Testis (tissue), 3 donors: Measurements from ENCODE around the gene RPTOR. TPM values are rescaled to one million over a fixed set of nuclear protein-coding genes. Genes with fewer than 3 reads are reported as not detected.

Experiments used
- DNase-seq: peaks from one replicate; pipeline ENCODE4 v3.0.0-alpha.2; 2019
- H3K27ac ChIP-seq, 2 donors: fragments of 200-600 bp; sonication (generic); one replicate each; pipeline ENCODE4 v1.5.1; 2019
- H3K27me3 ChIP-seq: fragments of 200-600 bp; sonication (generic); one replicate; pipeline ENCODE4 v1.5.1; 2019
- H3K36me3 ChIP-seq: fragments of 200-600 bp; sonication (generic); one replicate; pipeline ENCODE4 v1.5.1; 2017; ENCODE audit warnings: low read depth; ENCODE audit errors: missing control alignments
- H3K4me1 ChIP-seq: fragments of 200-600 bp; sonication (generic); one replicate; pipeline ENCODE4 v1.5.1; 2019
- H3K4me3 ChIP-seq, 2 donors: fragments of 200-600 bp; sonication (generic); one replicate each; pipeline ENCODE4 v1.5.1; 2017 to 2019
- H3K9me3 ChIP-seq: fragments of 200-600 bp; sonication (generic); one replicate; pipeline ENCODE4 v1.5.1; 2017
- POLR2A ChIP-seq: fragments of 450-650 bp; IDR thresholded peaks from one replicate; pipeline ENCODE4 v1.6.1; 2017; ENCODE audit warnings: antibody characterized with exemption, mild to moderate bottlenecking, moderate library complexity
- WGBS, 2 donors: methylation state at CpG; one replicate each; pipeline ENCODE4 v1.1.5; 2018; 5-methylcytosine and 5-hydroxymethylcytosine counted together
- intact Hi-C: fragments of 100-400 bp; cut with DNase I; formaldehyde crosslinking; loops from one replicate; pipeline ENCODE4 v1.15.1; 2023; ENCODE audit warnings: low total_unique reads
- polyA plus RNA-seq: library from polyadenylated mRNA; stranded (reverse); fragments of 350-450 nt; fragmentation: Illumina TruSeq; extraction: RNeasy Lipid Tissue Mini Kit (QIAGEN cat#74804); gene quantifications from one replicate; pipeline ENCODE4 v1.2.3, GENCODE V29; 2014; ENCODE audit warnings: low read depth, low replicate concordance; ENCODE audit not compliant: insufficient read depth
- total RNA-seq, 2 donors: library from RNA; depleted of rRNA; stranded (reverse); fragments of >200 nt; gene quantifications; one replicate each; pipeline ENCODE4 v1.2.3, GENCODE V29; 2016
- TF ChIP-seq, protein P1 (sequence below), 3 experiments: fragments of 450-650 bp in 2 of 3; fragments of 200-600 bp in 1 of 3; sonication (generic) in 1 of 3; IDR thresholded peaks; one replicate each; pipeline ENCODE4 v1.5.1; 2016 to 2019; ENCODE audit warnings: antibody characterized with exemption in 3 of 3, mild to moderate bottlenecking in 2 of 3, moderate library complexity in 1 of 3

The RPTOR gene
- total and polyA plus RNA-seq, 3 donors from 2014 or later = 21.8 to 68.3 (median 56.6) TPM

DNA sequence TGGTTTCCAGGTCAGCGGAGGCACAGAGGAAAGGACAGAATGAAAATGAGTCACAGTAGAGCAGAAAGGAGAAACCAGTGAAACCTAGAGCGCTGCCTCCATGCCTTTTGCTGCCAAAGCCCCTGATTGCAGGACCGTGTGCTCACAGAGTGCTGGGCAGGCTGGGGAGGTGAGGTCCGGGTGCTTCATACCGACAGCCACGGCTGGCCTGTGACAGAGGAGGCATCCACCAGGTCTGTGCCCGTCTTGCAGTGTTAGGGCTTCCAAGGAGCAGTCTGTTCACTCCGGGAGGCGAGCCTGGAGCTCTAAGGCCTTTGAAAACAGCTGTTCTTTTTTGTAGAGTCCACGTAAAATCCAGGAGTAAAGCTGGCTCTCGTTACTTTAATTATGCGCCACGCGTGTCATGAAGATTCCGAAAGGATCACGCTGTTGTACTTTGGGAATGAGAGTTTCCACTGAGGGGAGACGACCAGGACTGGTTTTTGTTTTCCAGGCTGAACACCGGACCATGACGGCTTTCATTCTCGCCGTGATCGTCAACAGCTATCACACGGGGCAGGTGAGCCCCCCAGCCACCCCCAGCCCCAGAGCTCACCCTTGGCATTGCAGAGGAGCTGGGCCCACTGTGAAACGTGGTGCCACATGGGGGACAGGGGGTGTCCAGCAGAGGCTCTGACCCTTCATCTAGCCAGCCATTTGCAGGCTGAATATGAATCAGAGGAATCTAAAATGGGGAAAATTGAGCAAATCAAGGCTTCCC, 338.5 kb downstream of the RPTOR start:
- Histone ChIP-seq H3K27ac (no peak overlapping the region), H3K36me3 (no peaks in the 10 kb centered on the region), H3K4me1 (no peaks in the 10 kb centered on the region), H3K4me3 (no peak overlapping the region), H3K27me3 (no peaks in the 10 kb centered on the region), H3K9me3 (no peaks in the 10 kb centered on the region)
- TF ChIP-seq, protein P1, sequence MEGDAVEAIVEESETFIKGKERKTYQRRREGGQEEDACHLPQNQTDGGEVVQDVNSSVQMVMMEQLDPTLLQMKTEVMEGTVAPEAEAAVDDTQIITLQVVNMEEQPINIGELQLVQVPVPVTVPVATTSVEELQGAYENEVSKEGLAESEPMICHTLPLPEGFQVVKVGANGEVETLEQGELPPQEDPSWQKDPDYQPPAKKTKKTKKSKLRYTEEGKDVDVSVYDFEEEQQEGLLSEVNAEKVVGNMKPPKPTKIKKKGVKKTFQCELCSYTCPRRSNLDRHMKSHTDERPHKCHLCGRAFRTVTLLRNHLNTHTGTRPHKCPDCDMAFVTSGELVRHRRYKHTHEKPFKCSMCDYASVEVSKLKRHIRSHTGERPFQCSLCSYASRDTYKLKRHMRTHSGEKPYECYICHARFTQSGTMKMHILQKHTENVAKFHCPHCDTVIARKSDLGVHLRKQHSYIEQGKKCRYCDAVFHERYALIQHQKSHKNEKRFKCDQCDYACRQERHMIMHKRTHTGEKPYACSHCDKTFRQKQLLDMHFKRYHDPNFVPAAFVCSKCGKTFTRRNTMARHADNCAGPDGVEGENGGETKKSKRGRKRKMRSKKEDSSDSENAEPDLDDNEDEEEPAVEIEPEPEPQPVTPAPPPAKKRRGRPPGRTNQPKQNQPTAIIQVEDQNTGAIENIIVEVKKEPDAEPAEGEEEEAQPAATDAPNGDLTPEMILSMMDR (IDR thresholded peaks at IDR 0.05) = no peak
- no peak for TF ChIP-seq POLR2A
- DNase-seq = no peak
- intact Hi-C loops = no loop called here
- 93 to 96% methylated on average over 23 to 24 of the region's 24 CpGs for WGBS, 2 donors

DNA sequence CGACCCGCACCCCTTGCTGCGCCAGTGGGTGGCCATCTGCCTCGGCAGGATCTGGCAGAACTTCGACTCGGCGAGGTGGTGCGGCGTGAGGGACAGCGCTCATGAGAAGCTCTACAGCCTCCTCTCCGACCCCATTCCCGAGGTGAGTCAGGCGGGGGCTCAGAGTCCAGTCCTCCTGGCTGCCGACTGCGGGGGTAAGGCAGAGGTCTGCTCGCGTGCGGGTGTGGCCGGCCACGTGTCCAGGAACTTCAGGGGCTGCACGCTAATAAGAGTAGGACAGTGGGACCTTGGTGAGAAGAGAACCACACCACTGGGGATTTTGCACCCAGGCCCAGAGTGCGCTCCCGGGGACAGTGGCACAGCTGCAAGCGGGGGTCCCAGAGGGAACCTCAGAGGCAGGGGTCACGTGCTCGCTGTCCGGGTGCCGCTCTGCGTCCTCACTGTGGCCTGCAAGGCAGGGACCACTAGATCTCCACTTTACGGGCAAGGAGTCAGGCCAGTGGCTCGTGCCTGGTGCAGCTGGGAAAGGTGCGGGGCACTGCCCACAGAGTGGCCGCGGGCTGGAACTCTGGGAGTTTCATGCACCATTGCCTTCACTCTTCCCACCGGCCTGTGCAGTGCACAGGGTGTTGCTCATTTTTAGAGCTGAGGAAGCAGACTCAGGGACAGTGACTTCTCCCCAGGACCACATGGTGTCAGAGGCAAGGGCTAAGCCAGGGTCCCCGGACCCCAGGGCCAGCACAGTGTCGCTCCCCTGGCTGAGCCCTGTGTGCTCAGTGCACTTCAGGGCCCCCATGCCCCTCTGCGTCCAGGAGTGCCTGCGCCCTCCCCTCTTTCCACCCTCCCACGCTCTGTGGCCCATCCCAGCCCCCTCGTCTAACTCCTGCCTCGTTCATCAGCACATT, 339.4 kb downstream of the RPTOR start:
- DNase-seq = no peak
- TF ChIP-seq, protein P1 (IDR thresholded peaks at IDR 0.05) = no peak
- TF ChIP-seq POLR2A = no peak
- Histone ChIP-seq H3K36me3 (no peaks in the 10 kb centered on the region), H3K9me3 (no peaks in the 10 kb centered on the region), H3K4me1 (no peaks in the 10 kb centered on the region), H3K27ac (no peak overlapping the region), H3K27me3 (no peaks in the 10 kb centered on the region), H3K4me3 (no peak overlapping the region)
- intact Hi-C loops = no loop called here
- 93 to 98% methylated on average over 26 to 42 of the region's 42 CpGs for WGBS, 2 donors

DNA sequence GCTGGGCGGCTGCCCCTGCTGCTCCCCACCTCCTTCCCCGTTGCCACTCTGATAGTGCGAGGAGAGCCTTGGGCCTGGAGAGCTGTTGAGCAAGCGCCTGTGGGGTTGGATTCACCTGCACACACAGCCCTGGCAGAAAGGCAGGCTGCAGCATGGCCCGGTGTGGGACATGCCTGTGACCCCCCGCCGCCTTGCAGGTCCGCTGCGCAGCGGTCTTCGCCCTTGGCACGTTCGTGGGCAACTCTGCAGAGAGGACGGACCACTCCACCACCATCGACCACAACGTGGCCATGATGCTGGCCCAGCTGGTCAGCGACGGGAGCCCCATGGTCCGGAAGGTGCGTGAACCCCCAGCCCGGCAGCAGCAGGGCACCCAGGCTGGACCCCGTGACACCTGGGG, 340.2 kb downstream of the RPTOR start:
- WGBS, 2 donors = 95 to 98% methylated on average over 18 to 22 of the region's 22 CpGs
- Histone ChIP-seq H3K36me3 (no peaks in the 10 kb centered on the region), H3K27me3 (no peaks in the 10 kb centered on the region), H3K27ac (no peak overlapping the region), H3K9me3 (no peaks in the 10 kb centered on the region), H3K4me3 (no peak overlapping the region), H3K4me1 (no peaks in the 10 kb centered on the region)
- TF ChIP-seq POLR2A = no peak
- TF ChIP-seq, protein P1 (IDR thresholded peaks at IDR 0.05) = no peak
- no peak for DNase-seq
- intact Hi-C loops = no loop called here

DNA sequence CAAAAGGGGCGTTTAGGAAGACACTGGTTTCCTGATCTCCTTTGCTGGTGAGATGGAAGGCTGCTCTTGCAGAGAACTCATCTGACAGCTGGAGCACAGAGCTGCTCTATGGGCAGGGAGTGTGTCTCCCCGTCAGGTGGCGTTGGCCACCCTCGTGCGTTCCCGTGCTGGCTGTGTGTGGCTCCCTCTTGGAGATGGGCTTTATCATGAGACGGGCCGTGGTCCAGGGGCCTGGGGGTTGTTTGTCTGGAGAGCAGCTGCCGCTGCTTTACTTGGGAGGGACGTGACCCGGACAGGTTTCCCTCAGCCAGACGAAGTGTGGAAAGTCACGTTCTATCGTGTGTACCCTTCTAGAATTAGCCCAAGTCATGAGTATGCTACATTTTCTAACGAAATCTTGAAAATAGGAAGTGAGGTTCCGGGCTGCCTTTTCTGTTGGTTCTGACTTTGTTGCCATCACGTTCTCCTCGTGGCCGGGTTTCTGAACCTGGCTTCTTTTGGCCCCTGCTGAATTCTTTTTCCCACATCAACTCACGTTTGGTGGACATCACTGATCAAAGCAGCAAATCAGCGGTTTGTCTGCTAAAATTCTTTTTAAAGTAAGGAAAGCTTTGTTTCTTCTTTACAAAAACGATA, 341.4 kb downstream of the RPTOR start:
- Histone ChIP-seq H3K27me3 (no peaks in the 10 kb centered on the region), H3K36me3 (no peaks in the 10 kb centered on the region), H3K9me3 (no peaks in the 10 kb centered on the region), H3K27ac (no peak overlapping the region), H3K4me1 (no peaks in the 10 kb centered on the region), H3K4me3 (no peak overlapping the region)
- intact Hi-C loops = no loop called here
- TF ChIP-seq POLR2A = no peak
- TF ChIP-seq, protein P1 (IDR thresholded peaks at IDR 0.05) = no peak
- DNase-seq = no peak
- 89 to 97% methylated on average over 21 to 22 of the region's 22 CpGs for WGBS, 2 donors
